Sigmoid colon (tissue), 7 donors: ENCODE results near the gene MYO1C. TPM values are rescaled to one million over a fixed set of nuclear protein-coding genes. Genes with fewer than 3 reads are reported as not detected.

ENCODE experiments used
- DNase-seq: peaks from one replicate; pipeline ENCODE4 v3.0.0-alpha.2; 2019
- H3K27ac ChIP-seq, 4 donors: fragments of 200-600 bp; sonication (generic); one replicate each; pipeline ENCODE4 v1.5.1; 2016 to 2019; ENCODE audit warnings: mild to moderate bottlenecking in 1 of 4
- H3K27me3 ChIP-seq, 3 donors: fragments of 200-600 bp; sonication (generic); one replicate each; pipeline ENCODE4 v1.5.1; 2019; ENCODE audit warnings: mild to moderate bottlenecking in 1 of 3
- H3K36me3 ChIP-seq, 4 donors: fragments of 200-600 bp; sonication (generic); one replicate each; pipeline ENCODE4 v1.5.1; 2016 to 2019
- H3K4me1 ChIP-seq, 4 donors: fragments of 200-600 bp; sonication (generic); one replicate each; pipeline ENCODE4 v1.5.1; 2017 to 2019
- H3K4me3 ChIP-seq, 4 donors: fragments of 200-600 bp; sonication (generic); one replicate each; pipeline ENCODE4 v1.5.1; 2017 to 2019; ENCODE audit warnings: mild to moderate bottlenecking in 2 of 4, moderate library complexity in 1 of 4
- H3K9me3 ChIP-seq, 4 donors: fragments of 200-600 bp in 3 of 4; sonication (generic) in 3 of 4; one replicate each; pipeline versions ENCODE4 v1.5.1 to v1.6.1; 2013 to 2019
- CTCF ChIP-seq, 4 experiments: fragments of 450-650 bp in 3 of 4; fragments of 200-600 bp in 1 of 4; IDR thresholded peaks; one replicate each; pipeline ENCODE4 v1.5.1; 2016 to 2019; ENCODE audit warnings: antibody characterized with exemption in 4 of 4, mild to moderate bottlenecking in 3 of 4, moderate library complexity in 2 of 4
- EP300 ChIP-seq, 4 donors: sonication (generic); formaldehyde crosslinking; IDR thresholded peaks; one replicate each; pipeline ENCODE4 v1.6.1; 2017; ENCODE audit warnings: antibody characterized with exemption in 4 of 4
- POLR2A ChIP-seq, 2 donors: fragments of 450-650 bp; IDR thresholded peaks; one replicate each; pipeline ENCODE4 v1.6.1; 2016; ENCODE audit warnings: antibody characterized with exemption in 2 of 2, mild to moderate bottlenecking in 2 of 2, moderate library complexity in 2 of 2
- POLR2AphosphoS5 ChIP-seq, 4 donors: sonication (generic); formaldehyde crosslinking; IDR thresholded peaks; one replicate each; pipeline ENCODE4 v1.6.1; 2017; ENCODE audit warnings: antibody characterized with exemption in 4 of 4
- WGBS, 2 donors: extraction: QIAGEN DNeasy Blood & Tissue Kit; methylation state at CpG; one replicate each; pipeline ENCODE4 v1.1.7; 2013; 5-methylcytosine and 5-hydroxymethylcytosine counted together
- intact Hi-C: fragments of 100-400 bp; cut with DNase I; formaldehyde crosslinking; loops from one replicate; pipeline ENCODE4 v1.15.1; 2023
- polyA plus RNA-seq, 3 donors: library from polyadenylated mRNA; stranded (reverse); fragments of 200-250 nt; gene quantifications; one replicate each; pipeline ENCODE4 v1.2.3, GENCODE V29; 2013
- total RNA-seq, 4 donors: library from RNA; depleted of rRNA; stranded (reverse); fragments of >200 nt; gene quantifications; one replicate each; pipeline ENCODE4 v1.1.0, GENCODE V29; 2016
- donor health status: healthy with polysubstance abuse.
- donor health status: Bipolar disorder and iron deficiency.
- donor health status: healthy.

Gene MYO1C
- total and polyA plus RNA-seq, 7 donors = 72.7 to 179 (median 116) TPM

- intact Hi-C loops = no loop called here
- no peak for DNase-seq
- no peaks in the 10 kb centered on the region for H3K9me3 ChIP-seq
- no peaks in the 10 kb centered on the region for H3K27me3 ChIP-seq
- H3K4me3 ChIP-seq = no peak overlapping the region
- WGBS, 2 donors = 77 to 91% methylated on average over 31 of the region's 31 CpGs
- TF ChIP-seq POLR2A (IDR thresholded peaks at IDR 0.05) (no peak), EP300 (IDR thresholded peaks at IDR 0.05) (no peak), POLR2AphosphoS5 (IDR thresholded peaks at IDR 0.05) (no peak), CTCF (IDR thresholded peaks at IDR 0.05) (no peak)
- H3K27ac ChIP-seq = peak overlapping the region in 3 of 4 donors; percentile 24 to 31 (median 25)
- H3K36me3 ChIP-seq = peaks cover 57 to 99% (median 78%) of the 10 kb centered on the region in 4 donors
- peaks cover 0 to 7% (median 0%) of the 10 kb centered on the region in 4 donors for H3K4me1 ChIP-seq
Observed at GRCh38 chr17:1474402-1475189, 17.9 kb downstream of the MYO1C start.

- Histone ChIP-seq H3K27me3 (no peaks in the 10 kb centered on the region), H3K4me1 (peaks cover 0 to 7% (median 0%) of the 10 kb centered on the region in 4 donors), H3K9me3 (no peaks in the 10 kb centered on the region), H3K4me3 (no peak overlapping the region), H3K27ac (no peak overlapping the region), H3K36me3 (peaks cover 56 to 99% (median 77%) of the 10 kb centered on the region in 4 donors)
- intact Hi-C loops = no loop called here
- TF ChIP-seq POLR2A (IDR thresholded peaks at IDR 0.05) (no peak), CTCF (IDR thresholded peaks at IDR 0.05) (no peak), POLR2AphosphoS5 (IDR thresholded peaks at IDR 0.05) (no peak), EP300 (IDR thresholded peaks at IDR 0.05) (no peak)
- WGBS, 2 donors = 66 to 88% methylated on average over 10 of the region's 10 CpGs
- DNase-seq = no peak
Observed at GRCh38 chr17:1473841-1474240, 18.6 kb downstream of the MYO1C start.

- Histone ChIP-seq H3K9me3 (no peaks in the 10 kb centered on the region), H3K36me3 (peaks cover 54 to 99% (median 77%) of the 10 kb centered on the region in 4 donors), H3K27me3 (no peaks in the 10 kb centered on the region), H3K4me1 (peaks cover 0 to 7% (median 0%) of the 10 kb centered on the region in 4 donors), H3K4me3 (no peak overlapping the region), H3K27ac (peak overlapping the region in 3 of 4 donors; percentile 3 to 14 (median 12))
- no peak for DNase-seq
- no peak for TF ChIP-seq CTCF (IDR thresholded peaks at IDR 0.05)
- WGBS, 2 donors = 65 to 71% methylated on average over 11 of the region's 11 CpGs
- intact Hi-C loops = no loop called here
Observed at GRCh38 chr17:1473170-1473569, 19.3 kb downstream of the MYO1C start.

GRCh38 chr17:1471911-1472821 lies 20.3 kb downstream of the MYO1C start:
- H3K36me3 ChIP-seq = peaks cover 46 to 99% (median 75%) of the 10 kb centered on the region in 4 donors
- H3K9me3 ChIP-seq = no peaks in the 10 kb centered on the region
- intact Hi-C loops = no loop called here
- 92 to 94% methylated on average over 42 of the region's 42 CpGs for WGBS, 2 donors
- H3K4me1 ChIP-seq = peaks cover 0 to 7% (median 0%) of the 10 kb centered on the region in 4 donors
- TF ChIP-seq EP300 (IDR thresholded peaks at IDR 0.05) = no peak
- no peaks in the 10 kb centered on the region for H3K27me3 ChIP-seq
- H3K4me3 ChIP-seq = no peak overlapping the region
- DNase-seq = no peak
- peak overlapping the region in 3 of 4 donors; percentile 3 to 20 (median 14) for H3K27ac ChIP-seq

- 95 to 96% methylated on average over 15 of the region's 15 CpGs for WGBS, 2 donors
- H3K9me3 ChIP-seq = no peaks in the 10 kb centered on the region
- H3K27ac ChIP-seq = peak overlapping the region in 1 of 4 donors; percentile 5
- H3K4me1 ChIP-seq = peaks cover 0 to 3% (median 0%) of the 10 kb centered on the region in 4 donors
- H3K36me3 ChIP-seq = peaks cover 40 to 99% (median 79%) of the 10 kb centered on the region in 4 donors
- no peak for DNase-seq
- no peaks in the 10 kb centered on the region for H3K27me3 ChIP-seq
- intact Hi-C loops = no loop called here
- H3K4me3 ChIP-seq = no peak overlapping the region
- TF ChIP-seq CTCF (IDR thresholded peaks at IDR 0.05) (no peak), POLR2A (IDR thresholded peaks at IDR 0.05) (no peak), POLR2AphosphoS5 (IDR thresholded peaks at IDR 0.05) (no peak), EP300 (IDR thresholded peaks at IDR 0.05) (no peak)
Observed at GRCh38 chr17:1471490-1471889, 21.0 kb downstream of the MYO1C start.
